OCI-LY1 (cell line): ENCODE data around the gene PRRC2A.

ENCODE experiments used
- H2AFZ ChIP-seq: fragments of 200-600 bp; sonication (generic), shearing (Covaris generic); 2 replicates; pipeline ENCODE4 v1.6.0; 2014; ENCODE audit warnings: antibody characterized with exemption, mild to moderate bottlenecking, low read length
- H3F3A ChIP-seq: fragments of 200-600 bp; sonication (generic), shearing (Covaris generic); 2 replicates; pipeline ENCODE4 v1.6.0; 2014; ENCODE audit warnings: mild to moderate bottlenecking, antibody characterized with exemption, low read length, moderate library complexity; ENCODE audit not compliant: insufficient read depth
- H3K27ac ChIP-seq: fragments of 200-600 bp; sonication (generic); 2 replicates; pipeline ENCODE4 v1.5.1; 2014; ENCODE audit warnings: low read length, mixed run types, mild to moderate bottlenecking, low read depth; ENCODE audit not compliant: poor library complexity, severe bottlenecking
- H3K27me3 ChIP-seq: fragments of 200-600 bp; sonication (generic); 2 replicates; pipeline ENCODE4 v1.6.0; 2014; ENCODE audit warnings: antibody characterized with exemption, mild to moderate bottlenecking, low read length, moderate library complexity; ENCODE audit not compliant: insufficient read depth
- H3K36me3 ChIP-seq: fragments of 200-600 bp; sonication (generic); 2 replicates; pipeline ENCODE4 v1.6.1; 2014; ENCODE audit warnings: mild to moderate bottlenecking, antibody characterized with exemption, low read length, moderate library complexity, mixed read lengths; ENCODE audit not compliant: insufficient read depth
- H3K4me1 ChIP-seq: fragments of 200-600 bp; sonication (generic); 2 replicates; pipeline ENCODE4 v1.5.1; 2014; ENCODE audit warnings: mild to moderate bottlenecking, low read length, moderate library complexity; ENCODE audit not compliant: insufficient read depth, severe bottlenecking
- H3K4me2 ChIP-seq: fragments of 200-600 bp; sonication (generic), shearing (Covaris generic); 2 replicates; pipeline ENCODE4 v1.6.1; 2014; ENCODE audit warnings: low read length
- H3K4me3 ChIP-seq: fragments of 200-600 bp; sonication (generic); 2 replicates; pipeline ENCODE4 v1.5.1; 2014; ENCODE audit warnings: low read length, low read depth, mild to moderate bottlenecking, mixed read lengths; ENCODE audit not compliant: poor library complexity, severe bottlenecking
- H3K79me2 ChIP-seq: fragments of 200-600 bp; shearing (Covaris generic); 2 replicates; pipeline ENCODE4 v1.6.1; 2016; ENCODE audit warnings: mixed run types, low read length, mixed read lengths; ENCODE audit not compliant: insufficient read depth
- H3K9ac ChIP-seq: fragments of 200-600 bp; sonication (generic), shearing (Covaris generic); 2 replicates; pipeline ENCODE4 v1.6.1; 2014; ENCODE audit warnings: mild to moderate bottlenecking, low read length, mixed read lengths
- H3K9me2 ChIP-seq: fragments of 200-600 bp; sonication (generic), shearing (Covaris generic); 2 replicates; pipeline ENCODE4 v1.6.1; 2014; ENCODE audit warnings: low read depth, mild to moderate bottlenecking, low read length, mixed read lengths
- H3K9me3 ChIP-seq: fragments of 200-600 bp; shearing (Covaris generic); 2 replicates; pipeline ENCODE4 v1.6.1; 2014; ENCODE audit warnings: low read length, mixed read lengths
- H4K20me1 ChIP-seq: fragments of 200-600 bp; sonication (generic), shearing (Covaris generic); 2 replicates; pipeline ENCODE4 v1.6.0; 2016; ENCODE audit warnings: mild to moderate bottlenecking, low read length; ENCODE audit not compliant: insufficient read depth
- CTCF ChIP-seq: fragments of 200-600 bp; sonication (generic), shearing (Covaris generic); IDR thresholded peaks from 2 replicates; pipeline ENCODE4 v1.5.1; 2017; ENCODE audit warnings: mild to moderate bottlenecking, antibody characterized with exemption, low read length, moderate library complexity, mixed read lengths
- EZH2 ChIP-seq: fragments of 200-600 bp; sonication (generic), shearing (Covaris generic); IDR thresholded peaks from 2 replicates; pipeline ENCODE4 v1.8.0; 2017; ENCODE audit warnings: borderline replicate concordance, mixed run types, mild to moderate bottlenecking, antibody characterized with exemption, low read length, moderate library complexity, mixed read lengths

Gene PRRC2A

GRCh38 chr6:31676904-31677303, 56.4 kb downstream of the PRRC2A start:
- Histone ChIP-seq H3K27ac (no peak overlapping the region), H3K4me2 (no peak overlapping the region), H3K9me2 (no peaks in the 10 kb centered on the region), H3K9me3 (no peaks in the 10 kb centered on the region), H2AFZ (no peak overlapping the region), H3K4me3 (no peak overlapping the region), H3K36me3 (peaks cover 16% of the 10 kb centered on the region), H3K9ac (no peak overlapping the region), H3F3A (no peaks in the 10 kb centered on the region), H3K4me1 (peaks cover 16% of the 10 kb centered on the region), H3K79me2 (no peaks in the 10 kb centered on the region), H3K27me3 (no peaks in the 10 kb centered on the region), H4K20me1 (no peaks in the 10 kb centered on the region)
- no peak for TF ChIP-seq EZH2
- TF ChIP-seq CTCF, result no peak

DNA sequence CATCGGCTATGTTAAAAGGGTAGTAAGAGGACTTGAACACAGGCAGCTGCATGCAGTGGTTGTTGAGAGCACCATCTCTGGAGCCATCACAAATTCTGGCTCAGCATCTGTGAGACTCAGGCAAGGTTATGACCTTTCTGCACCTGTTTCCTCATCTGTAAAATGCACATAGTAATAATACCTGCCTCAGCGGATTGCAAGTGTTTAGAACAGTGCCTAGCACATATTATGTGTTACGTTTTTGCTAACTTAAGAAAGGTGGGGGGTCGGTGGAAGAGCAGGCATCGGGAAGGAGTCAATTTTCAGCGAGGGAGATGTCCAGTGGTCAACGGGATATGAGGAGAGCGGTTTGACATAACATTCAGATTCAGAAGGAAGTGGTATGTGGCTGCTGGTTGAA, 57.4 kb downstream of the PRRC2A start:
- no peaks in the 10 kb centered on the region for H3K27me3 ChIP-seq
- no peaks in the 10 kb centered on the region for H4K20me1 ChIP-seq
- H3K9me2 ChIP-seq, result no peaks in the 10 kb centered on the region
- no peaks in the 10 kb centered on the region for H3F3A ChIP-seq
- H2AFZ ChIP-seq, result no peak overlapping the region
- H3K4me1 ChIP-seq, result peaks cover 16% of the 10 kb centered on the region
- H3K4me2 ChIP-seq, result no peak overlapping the region
- H3K9me3 ChIP-seq, result no peaks in the 10 kb centered on the region
- no peak overlapping the region for H3K4me3 ChIP-seq
- no peak overlapping the region for H3K9ac ChIP-seq
- no peak overlapping the region for H3K27ac ChIP-seq
- H3K36me3 ChIP-seq, result peaks cover 6% of the 10 kb centered on the region
- no peaks in the 10 kb centered on the region for H3K79me2 ChIP-seq
- no peak for TF ChIP-seq EZH2
- TF ChIP-seq CTCF, result no peak

GRCh38 chr6:31680226-31681134, 60.0 kb downstream of the PRRC2A start, which contains the start of gene LY6G5C:
TSS of gene LY6G5C (minus strand) at chr6:31681067. CDS start at chr6:31680373, 694 bp downstream.
- Histone ChIP-seq H3K27me3 (no peaks in the 10 kb centered on the region), H3K79me2 (no peaks in the 10 kb centered on the region), H3F3A (no peaks in the 10 kb centered on the region), H4K20me1 (no peaks in the 10 kb centered on the region), H3K4me1 (peaks cover 16% of the 10 kb centered on the region), H3K9me2 (no peaks in the 10 kb centered on the region), H3K4me3 (peak within 1 kb of the TSS; percentile 49), H3K9ac (peak within 1 kb of the TSS; percentile 30; the same call in 1 of the 2 replicates), H3K36me3 (no peaks in the 10 kb centered on the region), H3K9me3 (no peaks in the 10 kb centered on the region), H3K27ac (no peak within 1 kb of the TSS), H3K4me2 (peak within 1 kb of the TSS; percentile 69), H2AFZ (no peak within 1 kb of the TSS)
- TF ChIP-seq CTCF (peak; percentile 52), EZH2 (no peak)
